ENCODE measurements around the gene CENPB. TPM values are rescaled to one million over a fixed set of nuclear protein-coding genes. Genes with fewer than 3 reads are reported as not detected.

The CENPB gene
- total and polyA plus RNA-seq, 4 donors: 35.9 to 113 (median 79.4) TPM

GRCh38 chr20:3739926-3740451 lies 46.6 kb downstream of the CENPB start:
- Histone ChIP-seq H3K4me1 (ENCODE audit: control insufficient read depth in 5 of 5, insufficient read depth in 5 of 5, low read length in 5 of 5) (peaks cover 0 to 25% (median 13%) of the 10 kb centered on the region in 5 donors), H3K9ac (ENCODE audit: insufficient read depth in 1 of 2, low read length in 2 of 2) (no peak overlapping the region), H3K27ac (ENCODE audit: low read depth in 1 of 2, low read length in 1 of 2) (peak overlapping the region; percentile 77 to 91), H3K4me3 (no peak overlapping the region), H3K27me3 (ENCODE audit: control insufficient read depth in 3 of 3, insufficient read depth in 3 of 3, low read length in 2 of 3) (peaks cover 0 to 4% (median 0%) of the 10 kb centered on the region in 3 donors), H3K9me3 (ENCODE audit: control insufficient read depth in 4 of 4, insufficient read depth in 3 of 4, low read length in 3 of 4) (no peaks in the 10 kb centered on the region), H3K36me3 (ENCODE audit: control insufficient read depth in 4 of 4, insufficient read depth in 4 of 4, low read length in 4 of 4) (peaks cover 0 to 11% (median 7%) of the 10 kb centered on the region in 4 donors)
- 71 to 76% methylated on average over 7 of the region's 7 CpGs for WGBS, 2 donors
- no peak for DNase-seq
- TF ChIP-seq CTCF (IDR thresholded peaks at IDR 0.05; ENCODE audit: control extremely low read depth, extremely low read depth): no peak
- ATAC-seq (ENCODE audit: insufficient read depth, low FRiP score): no peak

- TF ChIP-seq CTCF (IDR thresholded peaks at IDR 0.05; ENCODE audit: control extremely low read depth, extremely low read depth): no peak
- Histone ChIP-seq H3K4me1 (ENCODE audit: control insufficient read depth in 5 of 5, insufficient read depth in 5 of 5, low read length in 5 of 5) (peaks cover 0 to 27% (median 13%) of the 10 kb centered on the region in 5 donors), H3K36me3 (ENCODE audit: control insufficient read depth in 4 of 4, insufficient read depth in 4 of 4, low read length in 4 of 4) (peaks cover 0 to 10% (median 7%) of the 10 kb centered on the region in 4 donors), H3K9me3 (ENCODE audit: control insufficient read depth in 4 of 4, insufficient read depth in 3 of 4, low read length in 3 of 4) (no peaks in the 10 kb centered on the region), H3K27ac (ENCODE audit: low read depth in 1 of 2, low read length in 1 of 2) (peak overlapping the region; percentile 77 to 91), H3K4me3 (no peak overlapping the region), H3K27me3 (ENCODE audit: control insufficient read depth in 3 of 3, insufficient read depth in 3 of 3, low read length in 2 of 3) (no peaks in the 10 kb centered on the region), H3K9ac (ENCODE audit: insufficient read depth in 1 of 2, low read length in 2 of 2) (no peak overlapping the region)
- 65 to 75% methylated on average over 18 to 19 of the region's 19 CpGs for WGBS, 2 donors
- DNase-seq (peak in 1 of 3 donors; percentile 50), ATAC-seq (ENCODE audit: insufficient read depth, low FRiP score) (no peak)
These were observed 47.2 kb downstream of the CENPB start for GRCh38 chr20:3739054-3739925.

GRCh38 chr20:3738111-3739053 lies 48.2 kb downstream of the CENPB start:
- Histone ChIP-seq H3K4me3 (no peak overlapping the region), H3K27me3 (ENCODE audit: control insufficient read depth in 3 of 3, insufficient read depth in 3 of 3, low read length in 2 of 3) (no peaks in the 10 kb centered on the region), H3K27ac (ENCODE audit: low read depth in 1 of 2, low read length in 1 of 2) (peak overlapping the region in 1 of 2 donors; percentile 43), H3K9me3 (ENCODE audit: control insufficient read depth in 4 of 4, insufficient read depth in 3 of 4, low read length in 3 of 4) (no peaks in the 10 kb centered on the region), H3K9ac (ENCODE audit: insufficient read depth in 1 of 2, low read length in 2 of 2) (no peak overlapping the region), H3K4me1 (ENCODE audit: control insufficient read depth in 5 of 5, insufficient read depth in 5 of 5, low read length in 5 of 5) (peaks cover 0 to 35% (median 16%) of the 10 kb centered on the region in 5 donors), H3K36me3 (ENCODE audit: control insufficient read depth in 4 of 4, insufficient read depth in 4 of 4, low read length in 4 of 4) (peaks cover 0 to 6% (median 4%) of the 10 kb centered on the region in 4 donors)
- no peak for TF ChIP-seq CTCF (IDR thresholded peaks at IDR 0.05; ENCODE audit: control extremely low read depth, extremely low read depth)
- ATAC-seq (ENCODE audit: insufficient read depth, low FRiP score) (no peak), DNase-seq (no peak)
- WGBS, 2 donors: 47 to 65% methylated on average over 11 of the region's 11 CpGs

Data from lung (tissue), 12 donors.